ENCODE results near the gene DHX58.

DHX58 gene

GRCh38 chr17:42129109-42129837, 16.8 kb upstream of the DHX58 start:
- no peak for DNase-seq (ENCODE audit: low spot score)

- no peak for DNase-seq (ENCODE audit: low spot score)
These were observed 14.9 kb upstream of the DHX58 start for GRCh38 chr17:42127414-42127813.

- DNase-seq (ENCODE audit: low spot score): no peak
These were observed 14.3 kb upstream of the DHX58 start for GRCh38 chr17:42126836-42127235.

GRCh38 chr17:42125565-42125964, 13.1 kb upstream of the DHX58 start:
- DNase-seq (ENCODE audit: low spot score): no peak

- no peak for DNase-seq (ENCODE audit: low spot score)
These were observed 11.7 kb upstream of the DHX58 start for GRCh38 chr17:42124256-42124655.

- DNase-seq (ENCODE audit: low spot score): no peak
These were observed 10.1 kb upstream of the DHX58 start, which contains the start of gene HSPB9 for GRCh38 chr17:42122371-42123303. TSS of gene HSPB9 (plus strand) at chr17:42122804. CDS start at chr17:42122851, 47 bp downstream.

- peak; percentile 98 for DNase-seq (ENCODE audit: low spot score)
These were observed 8.6 kb upstream of the DHX58 start, which contains the start of gene KAT2A for GRCh38 chr17:42120770-42121769. TSS of gene KAT2A (minus strand) at chr17:42121367. CDS start at chr17:42121304, 63 bp downstream.

GRCh38 chr17:42120161-42120769, 7.8 kb upstream of the DHX58 start:
- DNase-seq (ENCODE audit: low spot score): no peak

GRCh38 chr17:42119301-42119700, 6.8 kb upstream of the DHX58 start:
- DNase-seq (ENCODE audit: low spot score): no peak

- DNase-seq (ENCODE audit: low spot score): no peak
These were observed 6.0 kb upstream of the DHX58 start for GRCh38 chr17:42118545-42118944.

- DNase-seq (ENCODE audit: low spot score): no peak
These were observed 5.6 kb upstream of the DHX58 start for GRCh38 chr17:42118126-42118510.

- no peak for DNase-seq (ENCODE audit: low spot score)
These were observed 5.0 kb upstream of the DHX58 start for GRCh38 chr17:42117397-42118125.

- DNase-seq (ENCODE audit: low spot score): peak; percentile 83
These were observed 4.3 kb upstream of the DHX58 start for GRCh38 chr17:42116705-42117396.

GRCh38 chr17:42114118-42114517, 1.6 kb upstream of the DHX58 start:
- DNase-seq (ENCODE audit: low spot score): no peak

- DNase-seq (ENCODE audit: low spot score): no peak
These were observed 967 bp upstream of the DHX58 start for GRCh38 chr17:42113293-42114069.

GRCh38 chr17:42111871-42112551, 503 bp downstream of the DHX58 start:
- DNase-seq (ENCODE audit: low spot score): peak; percentile 68

- DNase-seq (ENCODE audit: low spot score): no peak
These were observed 1.3 kb downstream of the DHX58 start for GRCh38 chr17:42111265-42111636.

Measured in AG08396 (cell line).